ENCODE results near the gene AHSP. TPM values are rescaled to one million over a fixed set of nuclear protein-coding genes. Genes with fewer than 3 reads are reported as not detected.

AHSP gene
- total RNA-seq, 4 donors from 2014 or later: 4.7 TPM; not detected in 3

- TF ChIP-seq, protein P1, sequence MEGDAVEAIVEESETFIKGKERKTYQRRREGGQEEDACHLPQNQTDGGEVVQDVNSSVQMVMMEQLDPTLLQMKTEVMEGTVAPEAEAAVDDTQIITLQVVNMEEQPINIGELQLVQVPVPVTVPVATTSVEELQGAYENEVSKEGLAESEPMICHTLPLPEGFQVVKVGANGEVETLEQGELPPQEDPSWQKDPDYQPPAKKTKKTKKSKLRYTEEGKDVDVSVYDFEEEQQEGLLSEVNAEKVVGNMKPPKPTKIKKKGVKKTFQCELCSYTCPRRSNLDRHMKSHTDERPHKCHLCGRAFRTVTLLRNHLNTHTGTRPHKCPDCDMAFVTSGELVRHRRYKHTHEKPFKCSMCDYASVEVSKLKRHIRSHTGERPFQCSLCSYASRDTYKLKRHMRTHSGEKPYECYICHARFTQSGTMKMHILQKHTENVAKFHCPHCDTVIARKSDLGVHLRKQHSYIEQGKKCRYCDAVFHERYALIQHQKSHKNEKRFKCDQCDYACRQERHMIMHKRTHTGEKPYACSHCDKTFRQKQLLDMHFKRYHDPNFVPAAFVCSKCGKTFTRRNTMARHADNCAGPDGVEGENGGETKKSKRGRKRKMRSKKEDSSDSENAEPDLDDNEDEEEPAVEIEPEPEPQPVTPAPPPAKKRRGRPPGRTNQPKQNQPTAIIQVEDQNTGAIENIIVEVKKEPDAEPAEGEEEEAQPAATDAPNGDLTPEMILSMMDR (IDR thresholded peaks at IDR 0.05; ENCODE audit: low read depth): no peak
Observed at GRCh38 chr16:31536804-31537361, 9.2 kb downstream of the AHSP start.

- TF ChIP-seq, protein P1 (IDR thresholded peaks at IDR 0.05; ENCODE audit: low read depth): no peak
Observed at GRCh38 chr16:31537362-31538242, 9.9 kb downstream of the AHSP start.

DNA sequence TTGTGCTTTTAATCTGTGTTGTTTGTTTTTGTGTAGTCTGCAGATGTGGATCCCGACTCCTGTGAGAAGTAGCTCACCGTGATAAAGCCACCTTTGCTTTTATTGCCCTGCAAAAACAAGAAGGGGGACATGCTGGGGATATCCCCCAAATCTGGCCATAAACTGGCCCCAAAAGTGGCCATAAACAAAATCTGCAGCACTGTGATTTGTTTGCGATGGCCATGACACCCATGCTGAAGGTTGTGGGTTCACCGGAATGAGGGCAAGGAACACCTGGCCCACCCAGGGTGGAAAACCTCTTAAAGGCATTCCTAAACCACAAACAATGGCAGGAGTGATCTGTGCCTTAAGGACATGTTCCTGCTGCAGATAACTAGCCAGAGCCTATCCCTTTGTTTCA is 15.1 kb downstream of the AHSP start:
- TF ChIP-seq, protein P1 (IDR thresholded peaks at IDR 0.05; ENCODE audit: low read depth): no peak

DNA sequence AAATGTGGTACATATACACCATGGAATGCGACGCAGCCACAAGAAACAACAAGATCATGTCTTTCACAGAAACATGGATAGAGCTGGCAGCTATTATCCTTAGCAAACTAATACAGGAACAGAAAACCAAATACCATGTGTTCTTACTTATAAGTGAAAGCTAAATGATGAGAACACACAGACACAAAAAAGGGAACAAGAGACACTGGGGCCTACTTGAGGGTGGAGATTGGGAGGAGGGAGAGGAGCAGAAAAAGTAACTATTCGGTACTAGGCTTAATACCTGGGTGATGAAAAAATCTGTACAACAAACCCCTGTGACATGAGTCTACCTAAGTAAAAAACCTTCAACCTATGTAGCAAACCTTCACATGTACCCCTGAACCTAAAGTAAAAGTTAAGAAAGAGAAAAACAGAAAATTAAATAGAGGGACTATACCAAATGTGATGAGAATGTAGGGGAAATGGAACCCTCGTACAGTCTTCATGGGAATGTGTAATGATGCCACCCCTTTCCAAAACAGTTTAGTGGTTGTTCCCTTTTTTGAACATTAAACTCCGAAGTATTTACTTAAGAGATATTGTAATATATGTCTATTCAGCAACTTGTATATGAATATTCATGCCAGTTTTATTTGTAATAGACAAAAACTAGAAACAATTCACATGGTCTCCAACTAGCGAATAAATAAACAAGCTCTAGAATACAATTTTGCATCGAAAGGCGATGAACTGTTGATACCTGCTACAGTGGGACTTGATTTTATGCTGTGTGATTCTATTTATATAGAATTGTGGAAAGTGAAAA is 33.9 kb downstream of the AHSP start:
- TF ChIP-seq, protein P1 (IDR thresholded peaks at IDR 0.05; ENCODE audit: low read depth): no peak

DNA sequence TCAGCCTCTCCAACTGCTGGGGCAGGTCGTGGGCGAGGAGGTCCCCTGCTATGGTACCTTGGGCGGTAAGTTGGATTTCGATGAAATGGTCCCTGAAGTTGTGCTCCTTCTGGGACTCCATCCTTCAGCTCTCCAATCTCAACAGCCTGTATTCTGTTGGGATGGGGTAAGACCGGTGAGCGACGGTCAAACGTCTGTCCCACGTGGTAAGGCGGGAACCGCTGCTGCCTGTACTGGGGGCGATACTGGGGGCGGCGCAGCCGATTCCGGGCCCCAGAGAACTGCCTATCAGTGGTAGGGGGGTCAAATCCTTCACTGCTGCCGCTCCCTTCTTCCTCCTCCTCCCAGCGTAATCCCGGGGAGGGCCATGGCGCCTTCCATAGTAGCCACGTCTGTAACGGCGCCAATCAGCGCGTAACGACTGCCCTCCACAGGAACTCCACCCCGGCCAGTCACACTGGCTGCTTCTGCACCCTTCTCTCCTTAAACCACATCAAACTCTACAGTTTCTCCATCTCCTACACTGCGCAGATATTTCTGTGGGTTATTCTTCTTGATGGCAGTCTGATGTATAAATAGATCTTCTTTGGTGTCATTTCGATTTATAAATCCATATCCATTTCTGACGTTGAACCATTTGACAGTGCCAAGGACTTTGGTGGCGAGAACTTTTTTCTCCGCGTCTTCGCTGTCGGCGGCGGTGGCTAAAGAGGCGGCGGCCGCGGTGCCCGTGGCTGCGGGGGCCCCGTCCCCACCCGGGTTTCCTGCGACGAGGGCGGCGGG is 41.1 kb downstream of the AHSP start:
- TF ChIP-seq, protein P1 (IDR thresholded peaks at IDR 0.05; ENCODE audit: low read depth): no peak

DNA sequence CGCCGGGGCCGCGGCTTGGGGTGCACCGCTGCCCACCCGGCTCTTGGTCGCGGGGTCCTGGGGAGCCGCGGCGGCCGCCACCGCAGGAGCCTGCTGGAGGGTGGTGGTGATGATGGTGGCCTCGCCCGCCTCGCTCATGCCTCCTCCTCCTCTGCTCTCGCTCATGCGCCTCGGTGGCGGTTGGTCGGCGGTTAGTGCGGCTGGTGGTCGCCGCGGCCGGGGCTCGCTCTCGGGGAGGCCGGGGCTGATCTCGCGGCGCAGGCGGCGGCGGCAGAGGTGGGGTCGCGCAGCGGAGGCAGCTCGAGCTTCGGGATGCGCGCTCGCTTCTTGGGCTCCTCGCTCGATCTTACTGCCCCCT is 41.6 kb downstream of the AHSP start:
- TF ChIP-seq, protein P1 (IDR thresholded peaks at IDR 0.05; ENCODE audit: low read depth): no peak

All from subcutaneous adipose tissue (tissue), 4 donors.